K562 (cell line): Measurements from ENCODE around the gene PPP1R12B.

Source experiments
- BRCA1 ChIP-seq, 2 experiments: fragments of 450-650 bp in 1 of 2; sonication (generic) in 1 of 2; formaldehyde crosslinking in 1 of 2; IDR thresholded peaks; 2 replicates each; pipeline versions ENCODE4 v1.5.0 to v1.6.1; 2017 to 2020; ENCODE audit warnings: mild to moderate bottlenecking in 1 of 2, missing genetic modification reagents in 1 of 2
- CTBP1 ChIP-seq: fragments of 450-650 bp; IDR thresholded peaks from 2 replicates; pipeline ENCODE4 v1.6.1; 2016; ENCODE audit warnings: borderline replicate concordance
- EP300 ChIP-seq: IDR thresholded peaks from 2 replicates; pipeline ENCODE4 v1.6.1; 2012; ENCODE audit warnings: low read length, improper control_type of control experiment
- GABPB1 ChIP-seq: sonication (generic); formaldehyde crosslinking; IDR thresholded peaks from 2 replicates; pipeline ENCODE4 v1.8.0; 2022; ENCODE audit warnings: mild to moderate bottlenecking, missing genetic modification reagents
- HDAC2 ChIP-seq: fragments of 450-650 bp; IDR thresholded peaks from 2 replicates; pipeline ENCODE4 v1.6.1; 2016; ENCODE audit warnings: mild to moderate bottlenecking
- MCM7 ChIP-seq, 2 experiments: fragments of 450-650 bp; IDR thresholded peaks; 2 replicates each; pipeline ENCODE4 v1.6.1; 2016 to 2018
- POLR2G ChIP-seq: fragments of 200-400 bp; formaldehyde crosslinking; IDR thresholded peaks from 2 replicates; pipeline ENCODE4 v1.6.1; 2017; ENCODE audit warnings: low read depth, mild to moderate bottlenecking, antibody characterized with exemption, low read length, moderate library complexity
- PYGO2 ChIP-seq: fragments of 450-650 bp; IDR thresholded peaks from 2 replicates; pipeline ENCODE4 v1.6.1; 2016; ENCODE audit warnings: mild to moderate bottlenecking, missing genetic modification characterization, moderate library complexity, missing compliant biosample characterization
- SNIP1 ChIP-seq: fragments of 450-650 bp; IDR thresholded peaks from 2 replicates; pipeline ENCODE4 v1.7.1; 2017; ENCODE audit warnings: low read depth, mild to moderate bottlenecking
- TRIM24 ChIP-seq, 2 experiments: fragments of 450-650 bp; IDR thresholded peaks; 2 replicates each; pipeline ENCODE4 v1.6.1; 2016
- ZFP36 ChIP-seq: fragments of 150-350 bp; IDR thresholded peaks from 2 replicates; pipeline ENCODE4 v1.6.1; 2018; ENCODE audit warnings: low read length, low read depth; ENCODE audit not compliant: partially characterized antibody
- ZNF274 ChIP-seq: IDR thresholded peaks from 2 replicates; pipeline ENCODE4 v1.6.1; 2011; ENCODE audit warnings: low read depth, mild to moderate bottlenecking, low read length, moderate library complexity, borderline replicate concordance
- TF ChIP-seq, protein P1 (sequence below), 3 experiments: IDR thresholded peaks in 2 of 3; conservative IDR thresholded peaks in 1 of 3; 2 replicates each; pipeline ENCODE4 v1.5.1; 2011 to 2012; ENCODE audit warnings: low read length in 3 of 3, mild to moderate bottlenecking in 3 of 3, control low read depth in 2 of 3, improper control_type of control experiment in 1 of 3, inconsistent platforms in 1 of 3, low read depth in 1 of 3, mixed read lengths in 1 of 3, moderate library complexity in 1 of 3; ENCODE audit not compliant: insufficient read depth in 2 of 3
- TF ChIP-seq, protein P2 (sequence below): sonication (generic); formaldehyde crosslinking; IDR thresholded peaks from 2 replicates; pipeline ENCODE4 v1.9.0; 2022; ENCODE audit warnings: mild to moderate bottlenecking, missing genetic modification reagents

GRCh38 chr1:202571719-202572339 lies 223.3 kb downstream of the PPP1R12B start:
- TF ChIP-seq SNIP1 = no peak
- no peak for TF ChIP-seq BRCA1 (IDR thresholded peaks at IDR 0.05)
- TF ChIP-seq BRCA1 (CRISPR knock-in tag; IDR thresholded peaks at IDR 0.05) = no peak
- TF ChIP-seq MCM7 (IDR thresholded peaks at IDR 0.05) = no peak
- TF ChIP-seq ZFP36 = no peak
- no peak for TF ChIP-seq PYGO2 (tag)
- TF ChIP-seq, protein P1, sequence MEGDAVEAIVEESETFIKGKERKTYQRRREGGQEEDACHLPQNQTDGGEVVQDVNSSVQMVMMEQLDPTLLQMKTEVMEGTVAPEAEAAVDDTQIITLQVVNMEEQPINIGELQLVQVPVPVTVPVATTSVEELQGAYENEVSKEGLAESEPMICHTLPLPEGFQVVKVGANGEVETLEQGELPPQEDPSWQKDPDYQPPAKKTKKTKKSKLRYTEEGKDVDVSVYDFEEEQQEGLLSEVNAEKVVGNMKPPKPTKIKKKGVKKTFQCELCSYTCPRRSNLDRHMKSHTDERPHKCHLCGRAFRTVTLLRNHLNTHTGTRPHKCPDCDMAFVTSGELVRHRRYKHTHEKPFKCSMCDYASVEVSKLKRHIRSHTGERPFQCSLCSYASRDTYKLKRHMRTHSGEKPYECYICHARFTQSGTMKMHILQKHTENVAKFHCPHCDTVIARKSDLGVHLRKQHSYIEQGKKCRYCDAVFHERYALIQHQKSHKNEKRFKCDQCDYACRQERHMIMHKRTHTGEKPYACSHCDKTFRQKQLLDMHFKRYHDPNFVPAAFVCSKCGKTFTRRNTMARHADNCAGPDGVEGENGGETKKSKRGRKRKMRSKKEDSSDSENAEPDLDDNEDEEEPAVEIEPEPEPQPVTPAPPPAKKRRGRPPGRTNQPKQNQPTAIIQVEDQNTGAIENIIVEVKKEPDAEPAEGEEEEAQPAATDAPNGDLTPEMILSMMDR (IDR thresholded peaks at IDR 0.05 in 2 of 3, conservative IDR thresholded peaks at IDR 0.05 in 1 of 3; ENCODE audit: insufficient read depth in 2 of 3, low read depth in 1 of 3, low read length in 3 of 3) = peak; percentile 87 to 96 (median 90)
- no peak for TF ChIP-seq CTBP1
- TF ChIP-seq EP300 = no peak
- TF ChIP-seq, protein P2, sequence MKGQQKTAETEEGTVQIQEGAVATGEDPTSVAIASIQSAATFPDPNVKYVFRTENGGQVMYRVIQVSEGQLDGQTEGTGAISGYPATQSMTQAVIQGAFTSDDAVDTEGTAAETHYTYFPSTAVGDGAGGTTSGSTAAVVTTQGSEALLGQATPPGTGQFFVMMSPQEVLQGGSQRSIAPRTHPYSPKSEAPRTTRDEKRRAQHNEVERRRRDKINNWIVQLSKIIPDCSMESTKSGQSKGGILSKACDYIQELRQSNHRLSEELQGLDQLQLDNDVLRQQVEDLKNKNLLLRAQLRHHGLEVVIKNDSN (CRISPR knock-in tag) = no peak
- TF ChIP-seq POLR2G = no peak
- TF ChIP-seq ZNF274 = no peak
- no peak for TF ChIP-seq HDAC2
- no peak for TF ChIP-seq TRIM24 (IDR thresholded peaks at IDR 0.05)
- TF ChIP-seq GABPB1 (CRISPR knock-in tag) = no peak
